Measurements from ENCODE around the gene TMEM63C. TPM values are rescaled to one million over a fixed set of nuclear protein-coding genes. Genes with fewer than 3 reads are reported as not detected.

TMEM63C gene
- total and polyA plus RNA-seq, 2 donors = 0.30 to 0.85 TPM

Small RNA genes within 50 kb of the gene (small RNA-seq; reads per million reads assigned to genes)
- gene MIR1260A (not detected), gene RF00421 (not detected)

Other genes with a start within 250 kb of the TMEM63C start
- gene IRF2BPL, start 153.1 kb upstream of the TMEM63C start, total RNA-seq = 26.4 TPM
- 65.3 TPM for gene IRF2BPL, start 153.1 kb upstream of the TMEM63C start, polyA plus RNA-seq
- gene CIPC, start 83.5 kb upstream of the TMEM63C start, total RNA-seq = 25.6 TPM
- gene CIPC, start 83.5 kb upstream of the TMEM63C start, polyA plus RNA-seq = 28.8 TPM
- 0.16 TPM for gene ZDHHC22, start 40.0 kb upstream of the TMEM63C start, total RNA-seq
- gene ZDHHC22, start 40.0 kb upstream of the TMEM63C start, polyA plus RNA-seq = 0.01 TPM
- not detected for gene NGB, start 89.4 kb downstream of the TMEM63C start, total RNA-seq
- not detected for gene NGB, start 89.4 kb downstream of the TMEM63C start, polyA plus RNA-seq
- gene POMT2, start 139.1 kb downstream of the TMEM63C start, total RNA-seq = 16.7 TPM
- gene POMT2, start 139.1 kb downstream of the TMEM63C start, polyA plus RNA-seq = 10.5 TPM
- gene GSTZ1, start 139.2 kb downstream of the TMEM63C start, total RNA-seq = 11.4 TPM
- 17.8 TPM for gene GSTZ1, start 139.2 kb downstream of the TMEM63C start, polyA plus RNA-seq
- 12.3 TPM for gene TMED8, start 195.3 kb downstream of the TMEM63C start, total RNA-seq
- gene TMED8, start 195.3 kb downstream of the TMEM63C start, polyA plus RNA-seq = 6.3 TPM
- 1.3 TPM for gene SAMD15, start 195.6 kb downstream of the TMEM63C start, total RNA-seq
- gene SAMD15, start 195.6 kb downstream of the TMEM63C start, polyA plus RNA-seq = 0.44 TPM
- 0.69 TPM for gene NOXRED1, start 241.7 kb downstream of the TMEM63C start, total RNA-seq
- gene NOXRED1, start 241.7 kb downstream of the TMEM63C start, polyA plus RNA-seq = 0.14 TPM